ENCODE data around the gene ATAD3B. TPM values are rescaled to one million over a fixed set of nuclear protein-coding genes. Genes with fewer than 3 reads are reported as not detected.

ATAD3B gene
- total and polyA plus RNA-seq, 2 of the 13 experiments (the other 11 are each of a cell fraction or from before 2014, with no cell fraction given), result 9.6 to 31.1 TPM

- peak; percentile 38 for TF ChIP-seq TFDP2 (CRISPR knock-in tag; IDR thresholded peaks at IDR 0.05)
- TF ChIP-seq ZFP37 (CRISPR knock-in tag; IDR thresholded peaks at IDR 0.05; ENCODE audit: borderline replicate concordance), result no peak
- TF ChIP-seq SETDB1 (CRISPR knock-in tag; IDR thresholded peaks at IDR 0.05; ENCODE audit: borderline replicate concordance), result no peak
- TF ChIP-seq ZBED4 (CRISPR knock-in tag; IDR thresholded peaks at IDR 0.05; ENCODE audit: borderline replicate concordance), result peak; percentile 11; the same call in 1 of the 2 replicates
- no peak for TF ChIP-seq ZNF776 (CRISPR knock-in tag; IDR thresholded peaks at IDR 0.05)
- 0 out of 2 replicates have a peak, but pooled peaks have one; percentile 35 for TF ChIP-seq ZNF891 (CRISPR knock-in tag; IDR thresholded peaks at IDR 0.05)
- peak; percentile 96 for TF ChIP-seq PHF21A (CRISPR knock-in tag; IDR thresholded peaks at IDR 0.05)
- no peak for TF ChIP-seq NCOA1 (CRISPR knock-in tag; IDR thresholded peaks at IDR 0.05)
- TF ChIP-seq ZNF276 (CRISPR knock-in tag; IDR thresholded peaks at IDR 0.05; ENCODE audit: low read depth), result no peak; the same call in 1 of the 2 replicates
- TF ChIP-seq BCL3 (CRISPR knock-in tag; IDR thresholded peaks at IDR 0.05), result peak; percentile 60; the same call in 1 of the 2 replicates
- TF ChIP-seq CSRNP2 (CRISPR knock-in tag; conservative IDR thresholded peaks at IDR 0.05; ENCODE audit: low read depth), result no peak
- no peak for TF ChIP-seq GMEB2 (CRISPR knock-in tag; IDR thresholded peaks at IDR 0.05; ENCODE audit: low read depth)
- peak; percentile 64 for TF ChIP-seq DRAP1 (CRISPR knock-in tag; IDR thresholded peaks at IDR 0.05)
- peak; percentile 83; the same call in 1 of the 2 replicates for TF ChIP-seq ZNF292 (CRISPR knock-in tag; IDR thresholded peaks at IDR 0.05; ENCODE audit: borderline replicate concordance, low read depth)
- peak; percentile 22; the same call in 1 of the 2 replicates for TF ChIP-seq MEIS1 (CRISPR knock-in tag; IDR thresholded peaks at IDR 0.05; ENCODE audit: borderline replicate concordance)
Observed at GRCh38 chr1:1432951-1433803, 38.4 kb upstream of the ATAD3B start (continued).
